Measurements from ENCODE around the gene AGT. TPM values are rescaled to one million over a fixed set of nuclear protein-coding genes. Genes with fewer than 3 reads are reported as not detected.
A peak's percentile ranks its signal among the peaks of the same experiment; 100 is the strongest.

AGT gene
- total and polyA plus RNA-seq, 2 donors from 2014 or later, result 30.1 to 65.1 TPM

DNA sequence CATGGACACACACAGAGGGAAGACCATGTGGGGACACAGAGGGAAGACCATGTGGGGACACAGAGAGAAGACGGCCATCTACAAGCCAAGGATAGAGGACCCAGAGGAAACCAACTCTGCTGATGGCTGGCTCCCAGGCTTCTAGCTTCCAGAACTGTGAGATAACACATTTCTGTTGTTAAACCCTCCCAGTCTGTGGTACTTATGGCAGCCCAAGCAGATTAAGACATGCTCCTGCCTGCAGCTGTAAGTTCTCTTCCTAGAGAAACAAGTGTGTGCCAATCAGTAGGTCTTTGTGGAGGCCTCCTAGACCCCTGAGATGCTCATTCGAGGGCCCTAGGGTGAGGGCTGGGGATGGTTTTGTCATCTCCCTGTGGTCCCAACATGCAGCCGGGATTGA, 2.7 kb downstream of the AGT start:
- intact Hi-C loops (cut with DNase I), result no loop called here
- no peaks in the 10 kb centered on the region for H3K9me3 ChIP-seq (ENCODE audit: control insufficient read depth in 2 of 3, insufficient read depth in 1 of 3, low read length in 3 of 3)
- DNase-seq (no peak), FAIRE-seq (no peak)
- H3K9ac ChIP-seq (ENCODE audit: low read length in 3 of 3), result no peak overlapping the region
- TF ChIP-seq, protein P1, sequence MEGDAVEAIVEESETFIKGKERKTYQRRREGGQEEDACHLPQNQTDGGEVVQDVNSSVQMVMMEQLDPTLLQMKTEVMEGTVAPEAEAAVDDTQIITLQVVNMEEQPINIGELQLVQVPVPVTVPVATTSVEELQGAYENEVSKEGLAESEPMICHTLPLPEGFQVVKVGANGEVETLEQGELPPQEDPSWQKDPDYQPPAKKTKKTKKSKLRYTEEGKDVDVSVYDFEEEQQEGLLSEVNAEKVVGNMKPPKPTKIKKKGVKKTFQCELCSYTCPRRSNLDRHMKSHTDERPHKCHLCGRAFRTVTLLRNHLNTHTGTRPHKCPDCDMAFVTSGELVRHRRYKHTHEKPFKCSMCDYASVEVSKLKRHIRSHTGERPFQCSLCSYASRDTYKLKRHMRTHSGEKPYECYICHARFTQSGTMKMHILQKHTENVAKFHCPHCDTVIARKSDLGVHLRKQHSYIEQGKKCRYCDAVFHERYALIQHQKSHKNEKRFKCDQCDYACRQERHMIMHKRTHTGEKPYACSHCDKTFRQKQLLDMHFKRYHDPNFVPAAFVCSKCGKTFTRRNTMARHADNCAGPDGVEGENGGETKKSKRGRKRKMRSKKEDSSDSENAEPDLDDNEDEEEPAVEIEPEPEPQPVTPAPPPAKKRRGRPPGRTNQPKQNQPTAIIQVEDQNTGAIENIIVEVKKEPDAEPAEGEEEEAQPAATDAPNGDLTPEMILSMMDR (IDR thresholded peaks at IDR 0.05; ENCODE audit: borderline replicate concordance, extremely low read depth, insufficient read depth), result no peak
- no peak overlapping the region for H3K4me3 ChIP-seq (ENCODE audit: low read length in 3 of 3)
- H3K4me1 ChIP-seq (ENCODE audit: control insufficient read depth in 2 of 3, insufficient read depth in 2 of 3, low read depth in 1 of 3, low read length in 3 of 3), result peaks cover 0 to 8% (median 5%) of the 10 kb centered on the region in 3 donors
- no peaks in the 10 kb centered on the region for H3K36me3 ChIP-seq (ENCODE audit: control insufficient read depth in 2 of 3, insufficient read depth in 3 of 3, low read length in 3 of 3)
- no peaks in the 10 kb centered on the region for H3K27me3 ChIP-seq (ENCODE audit: control insufficient read depth, insufficient read depth, low read length)
- H3K27ac ChIP-seq (ENCODE audit: low read depth in 2 of 2, low read length in 2 of 2), result no peak overlapping the region

GRCh38 chr1:230710543-230710904, 3.4 kb downstream of the AGT start:
- H3K9me3 ChIP-seq (ENCODE audit: control insufficient read depth in 2 of 3, insufficient read depth in 1 of 3, low read length in 3 of 3), result no peaks in the 10 kb centered on the region
- H3K4me3 ChIP-seq (ENCODE audit: low read length in 3 of 3), result no peak overlapping the region
- H3K27ac ChIP-seq (ENCODE audit: low read depth in 2 of 2, low read length in 2 of 2), result no peak overlapping the region
- H3K36me3 ChIP-seq (ENCODE audit: control insufficient read depth in 2 of 3, insufficient read depth in 3 of 3, low read length in 3 of 3), result no peaks in the 10 kb centered on the region
- H3K27me3 ChIP-seq (ENCODE audit: control insufficient read depth, insufficient read depth, low read length), result no peaks in the 10 kb centered on the region
- FAIRE-seq (no peak), DNase-seq (no peak)
- peaks cover 0 to 8% (median 5%) of the 10 kb centered on the region in 3 donors for H3K4me1 ChIP-seq (ENCODE audit: control insufficient read depth in 2 of 3, insufficient read depth in 2 of 3, low read depth in 1 of 3, low read length in 3 of 3)
- no peak overlapping the region for H3K9ac ChIP-seq (ENCODE audit: low read length in 3 of 3)
- intact Hi-C loops (cut with DNase I), result no loop called here
- TF ChIP-seq, protein P1 (IDR thresholded peaks at IDR 0.05; ENCODE audit: borderline replicate concordance, extremely low read depth, insufficient read depth), result no peak

DNA sequence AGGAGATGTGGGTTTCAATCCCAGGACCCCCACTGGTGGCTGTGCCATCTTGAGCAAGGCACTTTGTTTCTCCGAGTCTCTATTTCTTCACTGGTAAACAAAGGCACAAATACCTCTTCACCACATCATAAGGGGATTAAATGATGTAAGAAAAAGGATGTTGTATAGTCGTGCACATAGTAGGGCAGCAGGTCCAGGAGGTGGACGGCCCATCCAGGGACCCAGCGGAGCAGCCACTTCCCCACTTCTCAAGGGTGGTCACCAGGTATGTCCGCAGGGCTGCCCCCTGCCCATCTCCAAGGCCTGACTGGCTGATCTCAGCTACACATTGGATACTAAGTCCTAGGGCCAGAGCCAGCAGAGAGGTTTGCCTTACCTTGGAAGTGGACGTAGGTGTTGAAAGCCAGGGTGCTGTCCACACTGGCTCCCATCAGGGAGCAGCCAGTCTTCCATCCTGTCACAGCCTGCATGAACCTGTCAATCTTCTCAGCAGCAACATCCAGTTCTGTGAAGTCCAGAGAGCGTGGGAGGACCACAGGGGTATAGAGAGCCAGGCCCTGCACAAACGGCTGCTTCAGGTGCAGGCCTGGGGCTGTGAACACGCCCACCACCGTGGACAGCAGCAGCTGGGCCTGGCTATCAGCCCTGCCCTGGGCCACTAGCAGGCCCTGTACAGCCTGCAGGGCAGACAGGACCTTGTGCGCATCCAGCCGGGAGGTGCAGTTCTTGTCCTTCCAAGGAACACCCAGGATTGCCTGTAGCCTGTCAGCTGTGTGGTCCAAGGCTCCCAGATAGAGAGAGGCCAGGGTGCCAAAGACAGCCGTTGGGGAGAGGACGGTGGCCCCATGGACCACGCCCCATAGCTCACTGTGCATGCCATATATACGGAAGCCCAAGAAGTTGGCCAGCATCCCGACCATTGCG, 4.0 kb downstream of the AGT start:
- no peaks in the 10 kb centered on the region for H3K36me3 ChIP-seq (ENCODE audit: control insufficient read depth in 2 of 3, insufficient read depth in 3 of 3, low read length in 3 of 3)
- TF ChIP-seq, protein P1 (IDR thresholded peaks at IDR 0.05; ENCODE audit: borderline replicate concordance, extremely low read depth, insufficient read depth), result no peak
- intact Hi-C loops (cut with DNase I), result no loop called here
- peaks cover 0 to 8% (median 4%) of the 10 kb centered on the region in 3 donors for H3K4me1 ChIP-seq (ENCODE audit: control insufficient read depth in 2 of 3, insufficient read depth in 2 of 3, low read depth in 1 of 3, low read length in 3 of 3)
- no peak overlapping the region for H3K9ac ChIP-seq (ENCODE audit: low read length in 3 of 3)
- no peaks in the 10 kb centered on the region for H3K9me3 ChIP-seq (ENCODE audit: control insufficient read depth in 2 of 3, insufficient read depth in 1 of 3, low read length in 3 of 3)
- no peaks in the 10 kb centered on the region for H3K27me3 ChIP-seq (ENCODE audit: control insufficient read depth, insufficient read depth, low read length)
- peak overlapping the region in 1 of 2 donors; percentile 22 for H3K27ac ChIP-seq (ENCODE audit: low read depth in 2 of 2, low read length in 2 of 2)
- no peak overlapping the region for H3K4me3 ChIP-seq (ENCODE audit: low read length in 3 of 3)
- no peak for FAIRE-seq
- DNase-seq, result no peak
